MM.1S (cell line): ENCODE data around the gene HOXC10.

Experiments used
- EZH2 ChIP-seq: fragments of 300-600 bp; sonication (generic); optimal IDR thresholded peaks from 2 replicates; pipeline ENCODE3; 2017; ENCODE audit warnings: low read depth, mild to moderate bottlenecking, antibody characterized with exemption, low read length, mixed read lengths
- TF ChIP-seq, protein P1 (sequence below): fragments of 300-600 bp; sonication (generic); IDR thresholded peaks from 2 replicates; pipeline ENCODE4 v1.5.1; 2016; ENCODE audit warnings: antibody characterized with exemption, low read length, mixed read lengths

DNA sequence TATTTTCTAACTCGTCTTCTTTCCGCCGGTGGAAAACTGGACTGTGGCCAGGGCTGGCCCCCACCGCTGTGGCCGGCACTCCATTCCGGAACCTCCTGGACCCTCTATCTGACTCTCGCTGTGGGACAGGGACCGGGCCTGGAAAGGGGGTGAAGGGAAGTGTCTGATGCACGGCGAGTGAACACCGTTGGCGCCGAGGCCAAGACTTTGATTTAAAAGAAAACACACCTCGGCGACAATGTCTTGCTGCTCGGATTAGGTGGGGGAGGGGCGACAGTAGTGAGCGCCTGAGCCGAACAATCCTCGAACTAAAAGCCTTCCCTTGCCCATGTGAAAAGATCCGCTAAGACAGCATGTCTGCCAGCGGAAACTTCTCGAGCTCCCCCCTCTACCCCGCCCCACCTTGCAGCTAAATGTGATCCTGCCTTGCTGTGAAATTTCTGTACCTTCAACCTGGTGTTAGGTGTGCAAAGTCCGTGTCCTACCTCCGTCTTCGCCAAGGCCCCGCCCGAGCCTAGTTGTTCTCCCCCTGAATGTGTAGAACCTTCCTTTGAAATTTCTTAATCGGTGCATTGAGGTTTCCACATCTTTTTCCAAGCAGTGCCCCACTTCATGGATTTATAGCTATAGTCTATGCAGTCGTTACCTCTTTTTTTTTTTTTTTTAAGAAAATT, 9.3 kb upstream of the HOXC10 start:
- TF ChIP-seq, protein P1, sequence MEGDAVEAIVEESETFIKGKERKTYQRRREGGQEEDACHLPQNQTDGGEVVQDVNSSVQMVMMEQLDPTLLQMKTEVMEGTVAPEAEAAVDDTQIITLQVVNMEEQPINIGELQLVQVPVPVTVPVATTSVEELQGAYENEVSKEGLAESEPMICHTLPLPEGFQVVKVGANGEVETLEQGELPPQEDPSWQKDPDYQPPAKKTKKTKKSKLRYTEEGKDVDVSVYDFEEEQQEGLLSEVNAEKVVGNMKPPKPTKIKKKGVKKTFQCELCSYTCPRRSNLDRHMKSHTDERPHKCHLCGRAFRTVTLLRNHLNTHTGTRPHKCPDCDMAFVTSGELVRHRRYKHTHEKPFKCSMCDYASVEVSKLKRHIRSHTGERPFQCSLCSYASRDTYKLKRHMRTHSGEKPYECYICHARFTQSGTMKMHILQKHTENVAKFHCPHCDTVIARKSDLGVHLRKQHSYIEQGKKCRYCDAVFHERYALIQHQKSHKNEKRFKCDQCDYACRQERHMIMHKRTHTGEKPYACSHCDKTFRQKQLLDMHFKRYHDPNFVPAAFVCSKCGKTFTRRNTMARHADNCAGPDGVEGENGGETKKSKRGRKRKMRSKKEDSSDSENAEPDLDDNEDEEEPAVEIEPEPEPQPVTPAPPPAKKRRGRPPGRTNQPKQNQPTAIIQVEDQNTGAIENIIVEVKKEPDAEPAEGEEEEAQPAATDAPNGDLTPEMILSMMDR: no peak
- no peak for TF ChIP-seq EZH2
